ENCODE measurements around the gene TAL1.

DNA sequence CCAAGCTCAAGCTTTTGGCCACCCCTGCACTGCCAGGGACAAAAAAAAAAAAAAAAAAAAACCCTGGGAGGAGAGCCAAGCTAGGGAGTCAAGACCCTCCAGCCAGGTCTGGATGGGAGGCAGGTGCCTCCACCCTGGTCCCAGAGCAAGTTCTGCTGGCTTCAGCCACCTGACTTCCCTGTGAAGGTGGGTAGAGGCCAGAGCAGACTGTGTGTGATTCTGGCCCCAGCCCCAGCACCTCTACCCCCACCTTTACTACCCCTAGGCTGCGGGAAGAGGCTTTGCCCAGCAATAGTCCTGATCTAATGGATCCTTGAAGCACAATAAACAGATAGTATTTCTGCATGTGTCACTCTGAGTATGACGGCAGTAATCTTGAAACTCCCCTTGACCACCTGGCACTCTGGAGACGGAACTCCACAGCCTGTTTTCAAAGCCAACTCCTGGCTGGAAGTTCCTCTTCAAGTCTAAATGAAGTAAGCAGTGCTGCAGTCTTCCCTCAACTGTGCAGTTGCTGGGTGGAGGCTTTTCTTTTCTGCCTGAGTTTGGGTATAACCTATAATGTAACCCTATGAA is 51.9 kb downstream of the TAL1 start:
- TF ChIP-seq, protein P1, sequence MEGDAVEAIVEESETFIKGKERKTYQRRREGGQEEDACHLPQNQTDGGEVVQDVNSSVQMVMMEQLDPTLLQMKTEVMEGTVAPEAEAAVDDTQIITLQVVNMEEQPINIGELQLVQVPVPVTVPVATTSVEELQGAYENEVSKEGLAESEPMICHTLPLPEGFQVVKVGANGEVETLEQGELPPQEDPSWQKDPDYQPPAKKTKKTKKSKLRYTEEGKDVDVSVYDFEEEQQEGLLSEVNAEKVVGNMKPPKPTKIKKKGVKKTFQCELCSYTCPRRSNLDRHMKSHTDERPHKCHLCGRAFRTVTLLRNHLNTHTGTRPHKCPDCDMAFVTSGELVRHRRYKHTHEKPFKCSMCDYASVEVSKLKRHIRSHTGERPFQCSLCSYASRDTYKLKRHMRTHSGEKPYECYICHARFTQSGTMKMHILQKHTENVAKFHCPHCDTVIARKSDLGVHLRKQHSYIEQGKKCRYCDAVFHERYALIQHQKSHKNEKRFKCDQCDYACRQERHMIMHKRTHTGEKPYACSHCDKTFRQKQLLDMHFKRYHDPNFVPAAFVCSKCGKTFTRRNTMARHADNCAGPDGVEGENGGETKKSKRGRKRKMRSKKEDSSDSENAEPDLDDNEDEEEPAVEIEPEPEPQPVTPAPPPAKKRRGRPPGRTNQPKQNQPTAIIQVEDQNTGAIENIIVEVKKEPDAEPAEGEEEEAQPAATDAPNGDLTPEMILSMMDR (IDR thresholded peaks at IDR 0.05): no peak
- no peak for TF ChIP-seq POLR2A (IDR thresholded peaks at IDR 0.05)
